COLO668 (cell line): ENCODE measurements around the gene RMDN2.
"Not testable (repeated sequence)": the region's sequence is repeated elsewhere in the genome, so short reads cannot be mapped to it uniquely, and the experiment has no call there.

Experiments used
- DNase-seq: peaks from one replicate; lab custom pipeline; 2025; ENCODE audit not compliant: unreplicated experiment; lab: John Stamatoyannopoulos, UW

The RMDN2 gene

GRCh38 chr2:37928377-37928776 lies 3.3 kb downstream of the RMDN2 start:
- no peak for DNase-seq

- not testable (repeated sequence) for DNase-seq
Measured at GRCh38 chr2:37930392-37930791, 5.3 kb downstream of the RMDN2 start.

GRCh38 chr2:37932873-37933272 lies 7.8 kb downstream of the RMDN2 start:
- not testable (repeated sequence) for DNase-seq

GRCh38 chr2:37934591-37935513 lies 9.8 kb downstream of the RMDN2 start:
- DNase-seq, result no peak

- DNase-seq, result not testable (repeated sequence)
Measured at GRCh38 chr2:37937568-37937967, 12.5 kb downstream of the RMDN2 start.

GRCh38 chr2:37941267-37941666 lies 16.2 kb downstream of the RMDN2 start:
- DNase-seq, result not testable (repeated sequence)

GRCh38 chr2:37944268-37944667 lies 19.2 kb downstream of the RMDN2 start:
- DNase-seq, result no peak

GRCh38 chr2:37947306-37947705 lies 22.2 kb downstream of the RMDN2 start:
- no peak for DNase-seq

GRCh38 chr2:37962018-37962739 lies 37.1 kb downstream of the RMDN2 start:
- DNase-seq, result peak; percentile 76

GRCh38 chr2:37962740-37963121 lies 37.6 kb downstream of the RMDN2 start:
- not testable (repeated sequence) for DNase-seq

- not testable (repeated sequence) for DNase-seq
Measured at GRCh38 chr2:37963901-37964300, 38.8 kb downstream of the RMDN2 start.

- no peak for DNase-seq
Measured at GRCh38 chr2:37966326-37966725, 41.2 kb downstream of the RMDN2 start.

GRCh38 chr2:37969731-37970130 lies 44.6 kb downstream of the RMDN2 start:
- no peak for DNase-seq

GRCh38 chr2:37971971-37972370 lies 46.9 kb downstream of the RMDN2 start:
- DNase-seq, result no peak

GRCh38 chr2:37973615-37974353 lies 48.7 kb downstream of the RMDN2 start:
- DNase-seq, result no peak

- DNase-seq, result no peak
Measured at GRCh38 chr2:37975808-37976207, 50.7 kb downstream of the RMDN2 start.

- no peak for DNase-seq
Measured at GRCh38 chr2:37976411-37976810, 51.3 kb downstream of the RMDN2 start.

GRCh38 chr2:37982147-37982582 lies 57.1 kb downstream of the RMDN2 start:
- peak; percentile 62 for DNase-seq

- no peak for DNase-seq
Measured at GRCh38 chr2:37982847-37983246, 57.8 kb downstream of the RMDN2 start.

- no peak for DNase-seq
Measured at GRCh38 chr2:37983719-37984118, 58.6 kb downstream of the RMDN2 start.

GRCh38 chr2:37984176-37984575 lies 59.1 kb downstream of the RMDN2 start:
- no peak for DNase-seq
